Loucy (cell line): Measurements from ENCODE around the gene HOXB8.

Experiments
- H2AFZ ChIP-seq: fragments of 200-600 bp; sonication (generic); 2 replicates; pipeline ENCODE4 v1.6.0; 2016; ENCODE audit warnings: antibody characterized with exemption, mild to moderate bottlenecking, low read length, moderate library complexity
- H3F3A ChIP-seq: fragments of 200-600 bp; 2 replicates; pipeline ENCODE4 v1.6.0; 2016; ENCODE audit warnings: antibody characterized with exemption, low read depth, mild to moderate bottlenecking
- H3K27me3 ChIP-seq: fragments of 200-600 bp; sonication (generic); 2 replicates; pipeline ENCODE4 v1.6.1; 2014; ENCODE audit warnings: low read length, mild to moderate bottlenecking; ENCODE audit not compliant: insufficient read depth, poor library complexity, severe bottlenecking
- H3K36me3 ChIP-seq: fragments of 200-600 bp; sonication (generic); 2 replicates; pipeline ENCODE4 v1.6.1; 2016; ENCODE audit warnings: low read length; ENCODE audit not compliant: insufficient read depth
- H3K4me1 ChIP-seq: fragments of 200-600 bp; sonication (generic); 2 replicates; pipeline ENCODE4 v1.5.1; 2014; ENCODE audit warnings: low read length, mild to moderate bottlenecking; ENCODE audit not compliant: insufficient read depth, poor library complexity, severe bottlenecking
- H3K4me2 ChIP-seq: fragments of 200-600 bp; sonication (generic); 2 replicates; pipeline ENCODE4 v1.6.0; 2014; ENCODE audit warnings: antibody characterized with exemption, low read length, low read depth, mild to moderate bottlenecking; ENCODE audit not compliant: poor library complexity, severe bottlenecking
- H3K4me3 ChIP-seq: fragments of 200-600 bp; sonication (generic); 2 replicates; pipeline ENCODE4 v1.5.1; 2014; ENCODE audit warnings: low read length, mild to moderate bottlenecking, mixed read lengths; ENCODE audit not compliant: poor library complexity, severe bottlenecking
- H3K79me2 ChIP-seq: fragments of 200-600 bp; sonication (generic); 2 replicates; pipeline ENCODE4 v1.6.1; 2014; ENCODE audit warnings: low read length; ENCODE audit not compliant: insufficient read depth
- H3K9ac ChIP-seq: fragments of 200-600 bp; sonication (generic); 2 replicates; pipeline ENCODE4 v1.6.0; 2014; ENCODE audit warnings: mild to moderate bottlenecking, low read depth, low read length, moderate library complexity; ENCODE audit not compliant: poor library complexity, severe bottlenecking
- H3K9me2 ChIP-seq: fragments of 200-600 bp; sonication (generic); replicated peaks from 2 replicates; pipeline ENCODE4 v1.6.1; 2016; ENCODE audit warnings: low read depth, low read length, mixed read lengths
- H3K9me3 ChIP-seq: fragments of 200-600 bp; sonication (generic); 2 replicates; pipeline ENCODE4 v1.6.1; 2014; ENCODE audit warnings: mild to moderate bottlenecking, antibody characterized with exemption, low read length, low read depth; ENCODE audit not compliant: insufficient read depth
- H4K20me1 ChIP-seq: fragments of 200-600 bp; sonication (generic); 2 replicates; pipeline ENCODE4 v1.6.0; 2014; ENCODE audit warnings: antibody characterized with exemption, low read length, mild to moderate bottlenecking; ENCODE audit not compliant: insufficient read depth, poor library complexity, severe bottlenecking
- EZH2phosphoT487 ChIP-seq: fragments of 200-600 bp; IDR thresholded peaks from 2 replicates; pipeline ENCODE4 v1.6.1; 2018; ENCODE audit warnings: antibody characterized with exemption, mild to moderate bottlenecking, moderate library complexity, borderline replicate concordance
- TF ChIP-seq, protein P1 (sequence below): fragments of 200-600 bp; sonication (generic); conservative IDR thresholded peaks from 2 replicates; pipeline ENCODE4 v1.5.1; 2014; ENCODE audit warnings: mild to moderate bottlenecking, antibody characterized with exemption, low read length

Gene HOXB8

GRCh38 chr17:48564188-48565021 is 50.7 kb downstream of the HOXB8 start:
- Histone ChIP-seq H3K9ac (peak overlapping the region; percentile 95), H3K9me2 (no peaks in the 10 kb centered on the region), H3K4me2 (peak overlapping the region; percentile 98), H3K4me1 (peaks cover 89% of the 10 kb centered on the region), H3K9me3 (no peaks in the 10 kb centered on the region), H3K36me3 (peaks cover 78% of the 10 kb centered on the region), H4K20me1 (peaks cover 87% of the 10 kb centered on the region), H3F3A (peaks cover 11% of the 10 kb centered on the region), H2AFZ (no peak overlapping the region), H3K4me3 (peak overlapping the region; percentile 89), H3K79me2 (peaks cover 100% of the 10 kb centered on the region), H3K27me3 (no peaks in the 10 kb centered on the region)
- no peak for TF ChIP-seq EZH2phosphoT487
- TF ChIP-seq, protein P1, sequence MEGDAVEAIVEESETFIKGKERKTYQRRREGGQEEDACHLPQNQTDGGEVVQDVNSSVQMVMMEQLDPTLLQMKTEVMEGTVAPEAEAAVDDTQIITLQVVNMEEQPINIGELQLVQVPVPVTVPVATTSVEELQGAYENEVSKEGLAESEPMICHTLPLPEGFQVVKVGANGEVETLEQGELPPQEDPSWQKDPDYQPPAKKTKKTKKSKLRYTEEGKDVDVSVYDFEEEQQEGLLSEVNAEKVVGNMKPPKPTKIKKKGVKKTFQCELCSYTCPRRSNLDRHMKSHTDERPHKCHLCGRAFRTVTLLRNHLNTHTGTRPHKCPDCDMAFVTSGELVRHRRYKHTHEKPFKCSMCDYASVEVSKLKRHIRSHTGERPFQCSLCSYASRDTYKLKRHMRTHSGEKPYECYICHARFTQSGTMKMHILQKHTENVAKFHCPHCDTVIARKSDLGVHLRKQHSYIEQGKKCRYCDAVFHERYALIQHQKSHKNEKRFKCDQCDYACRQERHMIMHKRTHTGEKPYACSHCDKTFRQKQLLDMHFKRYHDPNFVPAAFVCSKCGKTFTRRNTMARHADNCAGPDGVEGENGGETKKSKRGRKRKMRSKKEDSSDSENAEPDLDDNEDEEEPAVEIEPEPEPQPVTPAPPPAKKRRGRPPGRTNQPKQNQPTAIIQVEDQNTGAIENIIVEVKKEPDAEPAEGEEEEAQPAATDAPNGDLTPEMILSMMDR: no peak

DNA sequence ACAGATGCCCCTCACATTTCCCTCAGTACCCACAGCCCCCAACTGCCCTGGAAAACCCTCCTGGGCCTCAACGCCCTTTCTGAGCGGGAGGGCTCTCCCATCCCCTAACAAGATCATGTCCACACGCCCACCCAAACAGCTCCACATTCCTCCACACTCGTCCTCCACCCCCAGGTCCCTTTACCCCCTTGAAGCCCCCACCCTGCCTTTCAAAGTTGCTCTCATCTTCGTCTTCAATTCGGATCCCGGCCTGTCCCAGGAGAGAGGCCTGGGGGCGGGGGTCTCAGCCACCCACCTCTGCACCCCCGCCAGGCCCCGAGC is 51.3 kb downstream of the HOXB8 start:
- Histone ChIP-seq H2AFZ (no peak overlapping the region), H3K27me3 (no peaks in the 10 kb centered on the region), H3K79me2 (peaks cover 100% of the 10 kb centered on the region), H3K9me3 (no peaks in the 10 kb centered on the region), H3K36me3 (peaks cover 80% of the 10 kb centered on the region), H3K9me2 (no peaks in the 10 kb centered on the region), H3K4me2 (peak overlapping the region; percentile 82), H4K20me1 (peaks cover 89% of the 10 kb centered on the region), H3K9ac (peak overlapping the region; percentile 78), H3F3A (peaks cover 11% of the 10 kb centered on the region), H3K4me3 (peak overlapping the region; percentile 89), H3K4me1 (peaks cover 89% of the 10 kb centered on the region)
- TF ChIP-seq, protein P1: no peak

GRCh38 chr17:48563385-48563838 is 51.7 kb downstream of the HOXB8 start:
- peak overlapping the region; percentile 78 for H3K9ac ChIP-seq
- peaks cover 89% of the 10 kb centered on the region for H4K20me1 ChIP-seq
- H3K36me3 ChIP-seq: peaks cover 80% of the 10 kb centered on the region
- H3K9me2 ChIP-seq: no peaks in the 10 kb centered on the region
- peaks cover 100% of the 10 kb centered on the region for H3K79me2 ChIP-seq
- no peaks in the 10 kb centered on the region for H3K27me3 ChIP-seq
- no peak overlapping the region for H2AFZ ChIP-seq
- peaks cover 89% of the 10 kb centered on the region for H3K4me1 ChIP-seq
- TF ChIP-seq, protein P1: no peak
- TF ChIP-seq EZH2phosphoT487: no peak
- peak overlapping the region; percentile 89 for H3K4me3 ChIP-seq
- no peaks in the 10 kb centered on the region for H3K9me3 ChIP-seq
- H3K4me2 ChIP-seq: peak overlapping the region; percentile 82
- peaks cover 11% of the 10 kb centered on the region for H3F3A ChIP-seq
